Anterior cingulate cortex (tissue), 58 donors: ENCODE results near the gene ELOVL2.

ENCODE experiments used
- DNase-seq, 58 donors: peaks; one replicate each; lab custom pipeline; 2025; lab: John Stamatoyannopoulos, UW

ELOVL2 gene

GRCh38 chr6:11062083-11062482, 18.0 kb upstream of the ELOVL2 start:
- DNase-seq: no peak

- no peak for DNase-seq
These were observed 14.3 kb upstream of the ELOVL2 start for GRCh38 chr6:11058406-11058805.

- DNase-seq: no peak
These were observed 12.8 kb upstream of the ELOVL2 start for GRCh38 chr6:11056871-11057270.

GRCh38 chr6:11055127-11055627, 11.1 kb upstream of the ELOVL2 start:
- DNase-seq: no peak

GRCh38 chr6:11054722-11055121, 10.6 kb upstream of the ELOVL2 start:
- no peak for DNase-seq

- no peak for DNase-seq
These were observed 9.2 kb upstream of the ELOVL2 start for GRCh38 chr6:11053307-11053706.

- DNase-seq: no peak
These were observed 6.6 kb upstream of the ELOVL2 start for GRCh38 chr6:11050731-11051130.

GRCh38 chr6:11044712-11045167, 635 bp upstream of the ELOVL2 start:
- DNase-seq: no peak

- peak in 7 of 58 donors; percentile 3 to 21 (median 12) for DNase-seq
These were observed 636 bp downstream of the ELOVL2 start for GRCh38 chr6:11043378-11043960.

- no peak for DNase-seq
These were observed 1.2 kb downstream of the ELOVL2 start for GRCh38 chr6:11042750-11043377.

GRCh38 chr6:11042025-11042749, 1.9 kb downstream of the ELOVL2 start:
- no peak for DNase-seq

GRCh38 chr6:11040134-11040533, 4.0 kb downstream of the ELOVL2 start:
- DNase-seq: no peak

- DNase-seq: no peak
These were observed 5.1 kb downstream of the ELOVL2 start for GRCh38 chr6:11039040-11039439.

- no peak for DNase-seq
These were observed 7.1 kb downstream of the ELOVL2 start for GRCh38 chr6:11036977-11037430.

GRCh38 chr6:11036351-11036740, 7.8 kb downstream of the ELOVL2 start:
- DNase-seq: no peak

- no peak for DNase-seq
These were observed 8.3 kb downstream of the ELOVL2 start for GRCh38 chr6:11035616-11036350.

GRCh38 chr6:11033825-11034224, 10.3 kb downstream of the ELOVL2 start:
- no peak for DNase-seq

- no peak for DNase-seq
These were observed 13.2 kb downstream of the ELOVL2 start for GRCh38 chr6:11030904-11031303.

GRCh38 chr6:11028959-11029358, 15.1 kb downstream of the ELOVL2 start:
- no peak for DNase-seq

GRCh38 chr6:11027565-11028110, 16.5 kb downstream of the ELOVL2 start:
- no peak for DNase-seq
